ENCODE measurements around the gene CDH9.
"Not testable (repeated sequence)": the region's sequence is repeated elsewhere in the genome, so short reads cannot be mapped to it uniquely, and the experiment has no call there.

Gene CDH9

GRCh38 chr5:26948921-26949320 lies 89.5 kb downstream of the CDH9 start:
- no peak for DNase-seq (ENCODE audit: low read depth in 2 of 3, low spot score in 2 of 3)

- DNase-seq (ENCODE audit: low read depth in 2 of 3, low spot score in 2 of 3) = no peak
Observed at GRCh38 chr5:26945901-26946300, 92.5 kb downstream of the CDH9 start.

- DNase-seq (ENCODE audit: low read depth in 2 of 3, low spot score in 2 of 3) = no peak
Observed at GRCh38 chr5:26942481-26942880, 95.9 kb downstream of the CDH9 start.

GRCh38 chr5:26940994-26941393 lies 97.4 kb downstream of the CDH9 start:
- no peak for DNase-seq (ENCODE audit: low read depth in 2 of 3, low spot score in 2 of 3)

GRCh38 chr5:26932238-26932637 lies 106.1 kb downstream of the CDH9 start:
- DNase-seq (ENCODE audit: low read depth in 2 of 3, low spot score in 2 of 3) = no peak

GRCh38 chr5:26921439-26921838 lies 116.9 kb downstream of the CDH9 start:
- no peak for DNase-seq (ENCODE audit: low read depth in 2 of 3, low spot score in 2 of 3)

GRCh38 chr5:26903469-26903868 lies 134.9 kb downstream of the CDH9 start:
- no peak for DNase-seq (ENCODE audit: low read depth in 2 of 3, low spot score in 2 of 3)

- no peak for DNase-seq (ENCODE audit: low read depth in 2 of 3, low spot score in 2 of 3)
Observed at GRCh38 chr5:26894719-26895263, 143.6 kb downstream of the CDH9 start.

- DNase-seq (ENCODE audit: low read depth in 2 of 3, low spot score in 2 of 3) = no peak
Observed at GRCh38 chr5:26893078-26893477, 145.3 kb downstream of the CDH9 start.

GRCh38 chr5:26889815-26890214 lies 148.6 kb downstream of the CDH9 start:
- no peak for DNase-seq (ENCODE audit: low read depth in 2 of 3, low spot score in 2 of 3)

- DNase-seq (ENCODE audit: low read depth in 2 of 3, low spot score in 2 of 3) = no peak
Observed at GRCh38 chr5:26884481-26884880, 153.9 kb downstream of the CDH9 start.

- no peak for DNase-seq (ENCODE audit: low read depth in 2 of 3, low spot score in 2 of 3)
Observed at GRCh38 chr5:26883375-26883774, 155.0 kb downstream of the CDH9 start.

- no peak for DNase-seq (ENCODE audit: low read depth in 2 of 3, low spot score in 2 of 3)
Observed at GRCh38 chr5:26881901-26882300, 156.5 kb downstream of the CDH9 start.

GRCh38 chr5:26877154-26877553 lies 161.2 kb downstream of the CDH9 start:
- no peak for DNase-seq (ENCODE audit: low read depth in 2 of 3, low spot score in 2 of 3)

GRCh38 chr5:26872337-26872736 lies 166.0 kb downstream of the CDH9 start:
- no peak for DNase-seq (ENCODE audit: low read depth in 2 of 3, low spot score in 2 of 3)

- DNase-seq (ENCODE audit: low read depth in 2 of 3, low spot score in 2 of 3) = no peak
Observed at GRCh38 chr5:26869781-26870180, 168.6 kb downstream of the CDH9 start.

GRCh38 chr5:26868504-26868903 lies 169.9 kb downstream of the CDH9 start:
- DNase-seq (ENCODE audit: low read depth in 2 of 3, low spot score in 2 of 3) = no peak

- no peak for DNase-seq (ENCODE audit: low read depth in 2 of 3, low spot score in 2 of 3)
Observed at GRCh38 chr5:26864061-26864460, 174.3 kb downstream of the CDH9 start.

GRCh38 chr5:26856238-26856637 lies 182.1 kb downstream of the CDH9 start:
- DNase-seq (ENCODE audit: low read depth in 2 of 3, low spot score in 2 of 3) = no peak

- DNase-seq (ENCODE audit: low read depth in 2 of 3, low spot score in 2 of 3) = not testable (repeated sequence)
Observed at GRCh38 chr5:26852450-26852849, 185.9 kb downstream of the CDH9 start.

- no peak for DNase-seq (ENCODE audit: low read depth in 2 of 3, low spot score in 2 of 3)
Observed at GRCh38 chr5:26847041-26847736, 191.2 kb downstream of the CDH9 start.

- no peak for DNase-seq (ENCODE audit: low read depth in 2 of 3, low spot score in 2 of 3)
Observed at GRCh38 chr5:26843677-26844076, 194.7 kb downstream of the CDH9 start.

GRCh38 chr5:26833596-26833995 lies 204.8 kb downstream of the CDH9 start:
- DNase-seq (ENCODE audit: low read depth in 2 of 3, low spot score in 2 of 3) = no peak

All from activated CD8-positive, alpha-beta memory T cell treated with anti-CD3 and anti-CD28 coated beads for 48 hours (primary cell).